ENCODE measurements around the gene SMAD4. TPM values are rescaled to one million over a fixed set of nuclear protein-coding genes. Genes with fewer than 3 reads are reported as not detected.

The SMAD4 gene
- total RNA-seq, 1 donor from 2014 or later: 47.4 TPM

Other genes with a start within 250 kb of the SMAD4 start
- gene MRO, start 210.2 kb upstream of the SMAD4 start, total RNA-seq: not detected in 2 replicates
- 26.3 and 33.1 TPM in 2 replicates for gene ME2, start 151.1 kb upstream of the SMAD4 start, total RNA-seq
- 4.4 and 6.1 TPM in 2 replicates for gene ELAC1, start 62.2 kb upstream of the SMAD4 start, total RNA-seq
- gene MEX3C, start 167.5 kb downstream of the SMAD4 start, total RNA-seq: 29.0 and 30.2 TPM in 2 replicates

All from dermis microvascular lymphatic vessel endothelial cell (primary cell).